K562 (cell line): ENCODE data around the gene AGO1. TPM values are rescaled to one million over a fixed set of nuclear protein-coding genes. Genes with fewer than 3 reads are reported as not detected.

Experiments used
- ATF4 ChIP-seq: fragments of 450-650 bp; formaldehyde crosslinking; IDR thresholded peaks from 2 replicates; pipeline ENCODE4 v1.4.0; 2022; ENCODE audit warnings: mild to moderate bottlenecking, moderate library complexity
- E2F3 ChIP-seq: fragments of 250-450 bp; sonication (Bioruptor Pico); IDR thresholded peaks from 2 replicates; pipeline ENCODE4 v1.4.0; 2020; ENCODE audit warnings: mild to moderate bottlenecking
- NR2C2 ChIP-seq, 2 experiments: fragments of 200-800 bp in 1 of 2; sonication (Bioruptor generic) in 1 of 2; sonication (generic) in 1 of 2; formaldehyde crosslinking in 1 of 2; IDR thresholded peaks; 2 replicates each; pipeline versions ENCODE4 v1.6.1 to v1.8.0; 2016 to 2022; ENCODE audit warnings: mild to moderate bottlenecking in 1 of 2, missing compliant biosample characterization in 1 of 2, missing genetic modification characterization in 1 of 2, missing genetic modification reagents in 1 of 2
- PHF8 ChIP-seq: fragments of 200-600 bp; sonication (generic); IDR thresholded peaks from 2 replicates; pipeline ENCODE4 v1.6.1; 2012; ENCODE audit warnings: mixed run types, mild to moderate bottlenecking, inconsistent platforms, low read length, moderate library complexity, borderline replicate concordance
- RB1 ChIP-seq: fragments of 450-650 bp; IDR thresholded peaks from 2 replicates; pipeline ENCODE4 v1.6.1; 2017; ENCODE audit warnings: low read depth, mild to moderate bottlenecking
- ZNF280A ChIP-seq: fragments of 450-650 bp; IDR thresholded peaks from 2 replicates; pipeline ENCODE4 v1.6.1; 2018; ENCODE audit warnings: mild to moderate bottlenecking, low read depth; ENCODE audit not compliant: partially characterized antibody
- ZNF511 ChIP-seq: sonication (generic); formaldehyde crosslinking; IDR thresholded peaks from 2 replicates; pipeline ENCODE4 v1.8.0; 2022; ENCODE audit warnings: mild to moderate bottlenecking, missing genetic modification reagents
- polyA plus RNA-seq, 8 experiments: library from polyadenylated mRNA; depleted of rRNA in 4 of 8; stranded (reverse) in 5 of 8; unstranded in 3 of 8; fragments of >200 nt; fragmentation: Nextera tagmentation in 2 of 8; fragmentation: Illumina TruSeq in 1 of 8; extraction: Ambion mirVana in 2 of 8; extraction: Trizol in 1 of 8; gene quantifications; 2 replicates each; pipeline versions ENCODE4 v1.2.1 to v1.2.3, GENCODE V29; 2011 to 2014; ENCODE audit warnings: inconsistent platforms in 1 of 8, missing spikeins in 1 of 8
- total RNA-seq, 7 experiments: library from RNA; depleted of rRNA in 6 of 7; stranded (reverse); fragments of >200 nt in 6 of 7; fragmentation: Illumina TruSeq in 2 of 7; extraction: Trizol in 2 of 7; gene quantifications; 2 replicates each; pipeline versions ENCODE4 v1.2.1 to v1.2.3, GENCODE V29; 2011 to 2021; ENCODE audit warnings: low replicate concordance in 1 of 7

The AGO1 gene
- total and polyA plus RNA-seq, 9 of the 15 experiments (the other 6 are each of a cell fraction or from before 2014, with no cell fraction given): 7.3 to 64.2 (median 26.0) TPM

DNA sequence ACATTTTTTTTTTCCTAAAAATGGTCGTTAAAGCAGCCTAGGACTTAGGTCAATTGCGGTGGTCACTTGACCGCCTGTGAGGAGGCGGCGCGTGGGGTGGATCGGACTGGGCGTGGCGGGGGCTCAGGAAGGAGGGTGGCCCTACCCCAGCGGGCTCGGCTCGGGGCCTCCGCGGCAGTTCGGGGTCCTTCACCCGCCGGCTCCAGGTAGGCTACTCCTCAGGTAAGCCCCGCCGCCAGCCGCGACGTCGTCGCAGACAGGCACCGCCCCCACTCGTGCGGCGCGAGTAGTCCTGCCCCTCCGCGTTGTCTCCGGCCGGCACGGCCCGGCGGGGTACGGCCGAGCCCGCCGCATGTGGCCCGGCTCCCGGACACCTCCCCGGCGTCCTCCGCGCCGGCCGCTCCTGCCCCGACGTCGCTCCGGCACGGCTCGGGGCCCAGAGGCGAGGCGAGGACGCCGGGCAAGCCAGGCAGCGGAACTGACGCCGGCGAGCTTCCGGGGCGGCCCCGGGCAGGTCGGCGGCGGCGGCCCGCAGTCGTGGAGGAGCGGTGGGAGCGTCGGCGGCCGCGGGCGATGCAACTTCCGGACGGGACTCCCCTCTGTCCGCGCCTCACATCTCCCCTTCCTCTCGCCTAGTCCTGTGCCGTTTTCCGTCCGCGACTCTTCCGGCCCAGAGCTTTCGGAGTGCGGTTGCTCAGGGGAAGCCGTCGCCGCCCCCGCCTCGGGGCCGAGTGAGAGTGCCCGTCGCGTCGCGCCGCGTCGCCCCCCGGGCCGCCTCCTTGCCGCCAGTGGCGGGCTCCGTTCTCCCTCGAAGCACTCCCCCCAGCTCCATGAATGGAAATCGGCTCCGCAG, 47.8 kb downstream of the AGO1 start, which contains the start of gene AGO3 (continued):
- no peak for TF ChIP-seq ZNF280A
- peak; percentile 79 for TF ChIP-seq RB1
- TF ChIP-seq ZNF511 (CRISPR knock-in tag): peak; percentile 86; the same call in 1 of the 2 replicates
- TF ChIP-seq E2F3 (CRISPR knock-in tag): peak; percentile 73; the same call in 1 of the 2 replicates
- peak; percentile 98; the same call in 1 of the 2 replicates for TF ChIP-seq PHF8
- 0 out of 2 replicates have a peak, but pooled peaks have one; percentile 33 for TF ChIP-seq ATF4 (CRISPR knock-in tag)
- TF ChIP-seq NR2C2 (CRISPR knock-in tag; IDR thresholded peaks at IDR 0.05): no peak; the same call in 1 of the 2 replicates
- TF ChIP-seq NR2C2 (tag; IDR thresholded peaks at IDR 0.05): peak; percentile 88
- TF ChIP-seq, all 486 proteins: peak for 196
